Esophagus (tissue), 2 donors: ENCODE measurements around the gene RPL10A. TPM values are rescaled to one million over a fixed set of nuclear protein-coding genes. Genes with fewer than 3 reads are reported as not detected.

Source experiments
- H3K27ac ChIP-seq, 2 donors: one replicate each; pipeline ENCODE4 v1.5.1; 2013; ENCODE audit warnings: low read depth in 2 of 2, mild to moderate bottlenecking in 2 of 2, inconsistent platforms in 1 of 2, low read length in 1 of 2, moderate library complexity in 1 of 2
- H3K27me3 ChIP-seq, 2 donors: one replicate each; pipeline ENCODE4 v1.6.1; 2013; ENCODE audit warnings: low read length in 2 of 2, control low read depth in 1 of 2, mild to moderate bottlenecking in 1 of 2; ENCODE audit not compliant: insufficient read depth in 2 of 2, control insufficient read depth in 1 of 2
- H3K36me3 ChIP-seq, 2 donors: one replicate each; pipeline ENCODE4 v1.6.1; 2013; ENCODE audit warnings: low read length in 1 of 2; ENCODE audit not compliant: control insufficient read depth in 2 of 2, insufficient read depth in 2 of 2
- H3K4me1 ChIP-seq, 2 donors: one replicate each; pipeline ENCODE4 v1.6.1; 2013; ENCODE audit warnings: low read length in 1 of 2; ENCODE audit not compliant: control insufficient read depth in 2 of 2, insufficient read depth in 2 of 2
- H3K4me3 ChIP-seq, 2 donors: one replicate each; pipeline ENCODE4 v1.5.1; 2013; ENCODE audit warnings: low read length in 2 of 2, mild to moderate bottlenecking in 2 of 2, low read depth in 1 of 2, moderate library complexity in 1 of 2
- H3K9me3 ChIP-seq, 2 donors: one replicate each; pipeline ENCODE4 v1.6.1; 2013; ENCODE audit warnings: mild to moderate bottlenecking in 2 of 2, low read depth in 1 of 2, low read length in 1 of 2, moderate library complexity in 1 of 2; ENCODE audit not compliant: control insufficient read depth in 2 of 2, insufficient read depth in 1 of 2
- WGBS, 2 donors: extraction: QIAGEN DNeasy Blood & Tissue Kit; methylation state at CpG; one replicate each; pipeline ENCODE4 v1.1.7; 2013; 5-methylcytosine and 5-hydroxymethylcytosine counted together
- polyA plus RNA-seq, 2 donors: library from polyadenylated mRNA; stranded (reverse); fragments of 200-250 nt; gene quantifications; one replicate each; pipeline ENCODE4 v1.2.3, GENCODE V29; 2013
- donor health status: healthy with polysubstance abuse.
- donor health status: Bipolar disorder and iron deficiency.

The RPL10A gene
- polyA plus RNA-seq, 2 donors: 735 to 2,438 TPM

GRCh38 chr6:35487658-35488516 is 19.7 kb downstream of the RPL10A start:
- Histone ChIP-seq H3K27ac (peak overlapping the region; percentile 93 to 98), H3K4me3 (no peak overlapping the region), H3K36me3 (peaks cover under 1 to 14% of the 10 kb centered on the region in 2 donors), H3K27me3 (no peaks in the 10 kb centered on the region), H3K4me1 (peaks cover 17 to 59% of the 10 kb centered on the region in 2 donors), H3K9me3 (no peaks in the 10 kb centered on the region)
- WGBS, 2 donors: 18 to 38% methylated on average over 9 of the region's 9 CpGs

- no peaks in the 10 kb centered on the region for H3K9me3 ChIP-seq
- peaks cover 17 to 63% of the 10 kb centered on the region in 2 donors for H3K4me1 ChIP-seq
- peaks cover 0 to 16% of the 10 kb centered on the region in 2 donors for H3K36me3 ChIP-seq
- H3K27me3 ChIP-seq: no peaks in the 10 kb centered on the region
- 66 to 68% methylated on average over 9 of the region's 9 CpGs for WGBS, 2 donors
- H3K4me3 ChIP-seq: no peak overlapping the region
- peak overlapping the region; percentile 93 to 98 for H3K27ac ChIP-seq
Measured at GRCh38 chr6:35488517-35488862, 20.3 kb downstream of the RPL10A start.

- peaks cover 0 to 17% of the 10 kb centered on the region in 2 donors for H3K36me3 ChIP-seq
- 63 to 68% methylated on average over 1 of the region's 1 CpG for WGBS, 2 donors
- no peaks in the 10 kb centered on the region for H3K9me3 ChIP-seq
- peaks cover 17 to 66% of the 10 kb centered on the region in 2 donors for H3K4me1 ChIP-seq
- H3K27ac ChIP-seq: peak overlapping the region; percentile 91 to 93
- no peak overlapping the region for H3K4me3 ChIP-seq
- H3K27me3 ChIP-seq: no peaks in the 10 kb centered on the region
Measured at GRCh38 chr6:35489066-35489465, 20.9 kb downstream of the RPL10A start.

- peak overlapping the region; percentile 91 to 93 for H3K27ac ChIP-seq
- H3K9me3 ChIP-seq: no peaks in the 10 kb centered on the region
- peaks cover 20 to 62% of the 10 kb centered on the region in 2 donors for H3K4me1 ChIP-seq
- peaks cover 0 to 6% of the 10 kb centered on the region in 2 donors for H3K36me3 ChIP-seq
- no peaks in the 10 kb centered on the region for H3K27me3 ChIP-seq
- WGBS, 2 donors: 23 to 27% methylated on average over 26 to 28 of the region's 28 CpGs
- H3K4me3 ChIP-seq: no peak overlapping the region
Measured at GRCh38 chr6:35489995-35490791, 22.0 kb downstream of the RPL10A start.

- 44 to 61% methylated on average over 8 of the region's 8 CpGs for WGBS, 2 donors
- Histone ChIP-seq H3K27ac (peak overlapping the region; percentile 90 to 93), H3K9me3 (no peaks in the 10 kb centered on the region), H3K36me3 (peaks cover 0 to 5% of the 10 kb centered on the region in 2 donors), H3K27me3 (no peaks in the 10 kb centered on the region), H3K4me3 (no peak overlapping the region), H3K4me1 (peaks cover 20 to 59% of the 10 kb centered on the region in 2 donors)
Measured at GRCh38 chr6:35490821-35491557, 22.8 kb downstream of the RPL10A start.

GRCh38 chr6:35491558-35492257 is 23.5 kb downstream of the RPL10A start:
- peak overlapping the region; percentile 90 to 93 for H3K27ac ChIP-seq
- H3K4me1 ChIP-seq: peaks cover 20 to 54% of the 10 kb centered on the region in 2 donors
- no peaks in the 10 kb centered on the region for H3K27me3 ChIP-seq
- 49 to 55% methylated on average over 5 of the region's 5 CpGs for WGBS, 2 donors
- no peak overlapping the region for H3K4me3 ChIP-seq
- H3K9me3 ChIP-seq: no peaks in the 10 kb centered on the region
- H3K36me3 ChIP-seq: peaks cover 0 to 5% of the 10 kb centered on the region in 2 donors

GRCh38 chr6:35492258-35492973 is 24.2 kb downstream of the RPL10A start:
- no peak overlapping the region for H3K4me3 ChIP-seq

GRCh38 chr6:35492974-35493284 is 24.7 kb downstream of the RPL10A start:
- no peaks in the 10 kb centered on the region for H3K27me3 ChIP-seq
- H3K4me1 ChIP-seq: peaks cover 20 to 50% of the 10 kb centered on the region in 2 donors
- WGBS, 2 donors: 74 to 79% methylated on average over 7 of the region's 7 CpGs

More at GRCh38 chr6:35492258-35492973, 24.2 kb downstream of the RPL10A start:
- Histone ChIP-seq H3K27me3 (no peaks in the 10 kb centered on the region), H3K4me1 (peaks cover 20 to 53% of the 10 kb centered on the region in 2 donors), H3K9me3 (no peaks in the 10 kb centered on the region), H3K36me3 (peaks cover 0 to 5% of the 10 kb centered on the region in 2 donors), H3K27ac (peak overlapping the region; percentile 90 to 93)
- 37 to 39% methylated on average over 6 to 7 of the region's 7 CpGs for WGBS, 2 donors

More at GRCh38 chr6:35492974-35493284, 24.7 kb downstream of the RPL10A start:
- no peaks in the 10 kb centered on the region for H3K9me3 ChIP-seq
- H3K27ac ChIP-seq: peak overlapping the region; percentile 90 to 93
- H3K4me3 ChIP-seq: no peak overlapping the region
- peaks cover 0 to 5% of the 10 kb centered on the region in 2 donors for H3K36me3 ChIP-seq
